LNCAP (cell line): ENCODE results near the gene HSD17B1.

ENCODE experiments used
- CTCF ChIP-seq: fragments of 450-650 bp; IDR thresholded peaks from 2 replicates; pipeline ENCODE4 v1.5.1; 2017; ENCODE audit warnings: mild to moderate bottlenecking

HSD17B1 gene

DNA sequence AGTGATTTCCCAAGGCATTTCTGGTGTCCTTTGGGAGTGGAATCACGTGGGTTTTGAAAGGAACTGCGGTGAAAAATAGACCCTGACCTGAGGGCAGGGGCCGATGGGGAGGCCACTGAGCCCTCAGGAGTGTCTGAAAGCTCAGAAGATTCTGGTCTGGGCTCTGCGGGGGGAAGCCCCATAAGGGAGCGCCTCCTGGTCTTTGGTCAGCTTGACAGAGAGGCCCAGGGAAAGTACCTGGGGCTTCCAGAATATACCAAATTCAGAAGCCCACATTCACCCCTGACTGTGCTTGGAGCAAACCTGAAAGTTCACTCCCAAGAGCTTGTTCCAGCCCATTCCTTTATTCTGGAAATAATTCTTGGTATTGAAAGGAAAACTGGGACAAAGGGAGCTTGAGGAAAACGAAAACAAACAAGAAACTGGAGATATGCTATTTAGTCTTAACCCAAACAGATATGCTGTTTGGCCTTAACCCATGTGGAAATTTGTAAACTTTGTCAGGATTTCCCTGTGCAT lies 39.9 kb upstream of the HSD17B1 start:
- TF ChIP-seq CTCF: no peak

- TF ChIP-seq CTCF: no peak
Observed at GRCh38 chr17:42513686-42514085, 39.0 kb upstream of the HSD17B1 start.

GRCh38 chr17:42514279-42514678 lies 38.4 kb upstream of the HSD17B1 start:
- TF ChIP-seq CTCF: no peak

- no peak for TF ChIP-seq CTCF
Observed at GRCh38 chr17:42514867-42515266, 37.9 kb upstream of the HSD17B1 start.

DNA sequence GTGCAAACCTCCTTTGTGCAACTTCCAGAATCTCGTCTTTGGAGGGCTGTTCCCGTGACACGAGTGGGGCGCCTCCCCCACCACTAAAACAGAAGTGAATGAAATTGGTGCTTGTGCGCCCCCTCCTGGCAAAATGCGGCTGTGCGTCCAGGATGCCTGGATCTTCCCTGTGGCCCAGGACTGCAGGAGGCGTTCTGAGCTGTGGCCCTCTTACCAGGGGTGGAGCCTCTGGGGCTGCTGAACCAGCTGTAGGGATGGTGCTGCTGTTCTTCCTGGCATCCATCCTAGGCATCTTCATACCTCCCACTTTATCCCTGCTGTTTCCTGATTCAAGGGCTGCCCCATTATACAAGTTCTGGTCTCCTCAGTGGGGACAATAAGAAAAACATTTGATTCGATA lies 35.2 kb upstream of the HSD17B1 start:
- TF ChIP-seq CTCF: peak; percentile 98

DNA sequence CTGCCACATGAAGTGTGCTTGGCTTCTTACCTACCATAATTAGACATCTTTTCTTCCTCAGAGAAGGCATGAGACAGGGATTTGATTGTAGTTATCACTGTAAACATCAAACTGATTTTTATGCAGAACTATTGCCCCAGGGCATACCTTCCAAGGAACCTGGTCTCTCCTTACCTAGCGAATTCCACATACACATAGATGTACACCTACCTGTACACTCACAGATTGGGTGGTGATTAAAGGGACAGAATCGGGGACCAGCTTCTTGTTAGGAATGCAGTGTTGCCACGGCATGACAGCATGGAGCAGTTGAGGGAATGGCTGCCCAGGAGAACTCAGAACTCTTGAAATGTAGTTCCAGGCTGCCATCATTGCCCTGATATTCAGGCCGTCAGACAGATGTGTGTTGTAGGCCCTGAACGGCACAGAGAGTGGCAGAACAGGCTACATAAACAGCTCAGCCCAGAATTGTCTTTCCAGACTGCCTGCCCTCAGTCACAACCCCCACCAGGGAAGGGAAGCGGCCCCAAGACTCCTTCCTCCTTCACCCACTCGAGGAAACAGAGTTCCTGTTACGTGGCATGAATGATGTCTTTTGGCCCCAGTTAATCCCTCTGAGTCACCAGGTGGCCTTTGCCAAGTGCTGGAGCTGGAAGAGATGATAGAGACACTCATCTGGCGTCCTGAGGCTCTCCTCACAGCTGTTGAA lies 34.5 kb upstream of the HSD17B1 start:
- no peak for TF ChIP-seq CTCF

- no peak for TF ChIP-seq CTCF
Observed at GRCh38 chr17:42518755-42519545, 33.8 kb upstream of the HSD17B1 start.
